ENCODE results near the gene TNPO2. TPM values are rescaled to one million over a fixed set of nuclear protein-coding genes. Genes with fewer than 3 reads are reported as not detected.

The TNPO2 gene
- total RNA-seq, 1 experiment from 2014 or later = 105 TPM

DNA sequence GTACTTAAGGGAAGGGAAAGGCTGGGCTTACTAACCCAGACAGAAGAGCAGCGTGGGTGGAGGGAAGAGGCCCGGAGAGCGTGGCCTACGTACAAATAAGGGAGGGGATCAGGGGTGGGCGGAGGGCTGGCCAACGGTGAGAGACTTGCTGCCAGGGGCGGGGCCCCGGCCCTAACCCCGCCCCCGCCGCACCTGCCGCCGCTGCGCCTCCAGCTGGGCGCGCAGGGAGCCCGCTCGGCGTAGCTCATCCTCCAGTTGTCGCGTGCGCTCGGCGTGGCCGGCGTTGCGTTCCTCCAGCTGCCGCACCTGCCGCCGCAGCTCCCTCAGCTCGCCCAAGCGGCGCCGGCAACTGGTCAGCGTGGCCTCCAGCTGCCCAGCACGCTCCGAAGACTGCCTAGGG, 46.0 kb upstream of the TNPO2 start (continued):
- TF ChIP-seq, protein P1, sequence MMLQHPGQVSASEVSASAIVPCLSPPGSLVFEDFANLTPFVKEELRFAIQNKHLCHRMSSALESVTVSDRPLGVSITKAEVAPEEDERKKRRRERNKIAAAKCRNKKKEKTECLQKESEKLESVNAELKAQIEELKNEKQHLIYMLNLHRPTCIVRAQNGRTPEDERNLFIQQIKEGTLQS (CRISPR knock-in tag; conservative IDR thresholded peaks at IDR 0.05) = no peak
- TF ChIP-seq CDX4 (CRISPR knock-in tag; IDR thresholded peaks at IDR 0.05; ENCODE audit: borderline replicate concordance) (no peak), ZNF396 (CRISPR knock-in tag; IDR thresholded peaks at IDR 0.05; ENCODE audit: borderline replicate concordance) (no peak), CREM (CRISPR knock-in tag; IDR thresholded peaks at IDR 0.05) (no peak), ZNF416 (CRISPR knock-in tag; IDR thresholded peaks at IDR 0.05) (no peak), PRRX2 (CRISPR knock-in tag; IDR thresholded peaks at IDR 0.05) (no peak), NR3C1 (CRISPR knock-in tag; conservative IDR thresholded peaks at IDR 0.05; ENCODE audit: low read depth) (no peak), GRHL2 (CRISPR knock-in tag; IDR thresholded peaks at IDR 0.05; ENCODE audit: insufficient replicate concordance, severe bottlenecking) (no peak), NFATC4 (CRISPR knock-in tag; IDR thresholded peaks at IDR 0.05) (no peak), EMX1 (CRISPR knock-in tag; IDR thresholded peaks at IDR 0.05) (no peak), ZNF671 (CRISPR knock-in tag; IDR thresholded peaks at IDR 0.05) (no peak), RELA (CRISPR knock-in tag; IDR thresholded peaks at IDR 0.05; ENCODE audit: borderline replicate concordance) (0 out of 2 replicates have a peak, but pooled peaks have one; percentile 68), GABPB1 (CRISPR knock-in tag; IDR thresholded peaks at IDR 0.05) (no peak), ERG (CRISPR knock-in tag; IDR thresholded peaks at IDR 0.05) (no peak), ZNF219 (CRISPR knock-in tag; IDR thresholded peaks at IDR 0.05; ENCODE audit: borderline replicate concordance) (no peak), NFE2L1 (CRISPR knock-in tag; IDR thresholded peaks at IDR 0.05) (no peak), TEAD1 (CRISPR knock-in tag; IDR thresholded peaks at IDR 0.05) (peak; percentile 88), ARID4B (CRISPR knock-in tag; IDR thresholded peaks at IDR 0.05; ENCODE audit: borderline replicate concordance) (peak; percentile 49; the same call in 1 of the 2 replicates)
- TF ChIP-seq, protein P2, sequence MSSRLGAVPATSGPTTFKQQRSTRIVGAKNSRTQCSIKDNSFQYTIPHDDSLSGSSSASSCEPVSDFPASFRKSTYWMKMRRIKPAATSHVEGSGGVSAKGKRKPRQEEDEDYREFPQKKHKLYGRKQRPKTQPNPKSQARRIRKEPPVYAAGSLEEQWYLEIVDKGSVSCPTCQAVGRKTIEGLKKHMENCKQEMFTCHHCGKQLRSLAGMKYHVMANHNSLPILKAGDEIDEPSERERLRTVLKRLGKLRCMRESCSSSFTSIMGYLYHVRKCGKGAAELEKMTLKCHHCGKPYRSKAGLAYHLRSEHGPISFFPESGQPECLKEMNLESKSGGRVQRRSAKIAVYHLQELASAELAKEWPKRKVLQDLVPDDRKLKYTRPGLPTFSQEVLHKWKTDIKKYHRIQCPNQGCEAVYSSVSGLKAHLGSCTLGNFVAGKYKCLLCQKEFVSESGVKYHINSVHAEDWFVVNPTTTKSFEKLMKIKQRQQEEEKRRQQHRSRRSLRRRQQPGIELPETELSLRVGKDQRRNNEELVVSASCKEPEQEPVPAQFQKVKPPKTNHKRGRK (CRISPR knock-in tag; IDR thresholded peaks at IDR 0.05; ENCODE audit: borderline replicate concordance) = no peak
- TF ChIP-seq, protein P3, sequence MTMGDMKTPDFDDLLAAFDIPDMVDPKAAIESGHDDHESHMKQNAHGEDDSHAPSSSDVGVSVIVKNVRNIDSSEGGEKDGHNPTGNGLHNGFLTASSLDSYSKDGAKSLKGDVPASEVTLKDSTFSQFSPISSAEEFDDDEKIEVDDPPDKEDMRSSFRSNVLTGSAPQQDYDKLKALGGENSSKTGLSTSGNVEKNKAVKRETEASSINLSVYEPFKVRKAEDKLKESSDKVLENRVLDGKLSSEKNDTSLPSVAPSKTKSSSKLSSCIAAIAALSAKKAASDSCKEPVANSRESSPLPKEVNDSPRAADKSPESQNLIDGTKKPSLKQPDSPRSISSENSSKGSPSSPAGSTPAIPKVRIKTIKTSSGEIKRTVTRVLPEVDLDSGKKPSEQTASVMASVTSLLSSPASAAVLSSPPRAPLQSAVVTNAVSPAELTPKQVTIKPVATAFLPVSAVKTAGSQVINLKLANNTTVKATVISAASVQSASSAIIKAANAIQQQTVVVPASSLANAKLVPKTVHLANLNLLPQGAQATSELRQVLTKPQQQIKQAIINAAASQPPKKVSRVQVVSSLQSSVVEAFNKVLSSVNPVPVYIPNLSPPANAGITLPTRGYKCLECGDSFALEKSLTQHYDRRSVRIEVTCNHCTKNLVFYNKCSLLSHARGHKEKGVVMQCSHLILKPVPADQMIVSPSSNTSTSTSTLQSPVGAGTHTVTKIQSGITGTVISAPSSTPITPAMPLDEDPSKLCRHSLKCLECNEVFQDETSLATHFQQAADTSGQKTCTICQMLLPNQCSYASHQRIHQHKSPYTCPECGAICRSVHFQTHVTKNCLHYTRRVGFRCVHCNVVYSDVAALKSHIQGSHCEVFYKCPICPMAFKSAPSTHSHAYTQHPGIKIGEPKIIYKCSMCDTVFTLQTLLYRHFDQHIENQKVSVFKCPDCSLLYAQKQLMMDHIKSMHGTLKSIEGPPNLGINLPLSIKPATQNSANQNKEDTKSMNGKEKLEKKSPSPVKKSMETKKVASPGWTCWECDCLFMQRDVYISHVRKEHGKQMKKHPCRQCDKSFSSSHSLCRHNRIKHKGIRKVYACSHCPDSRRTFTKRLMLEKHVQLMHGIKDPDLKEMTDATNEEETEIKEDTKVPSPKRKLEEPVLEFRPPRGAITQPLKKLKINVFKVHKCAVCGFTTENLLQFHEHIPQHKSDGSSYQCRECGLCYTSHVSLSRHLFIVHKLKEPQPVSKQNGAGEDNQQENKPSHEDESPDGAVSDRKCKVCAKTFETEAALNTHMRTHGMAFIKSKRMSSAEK (CRISPR knock-in tag; IDR thresholded peaks at IDR 0.05; ENCODE audit: borderline replicate concordance) = no peak
- TF ChIP-seq, protein P4, sequence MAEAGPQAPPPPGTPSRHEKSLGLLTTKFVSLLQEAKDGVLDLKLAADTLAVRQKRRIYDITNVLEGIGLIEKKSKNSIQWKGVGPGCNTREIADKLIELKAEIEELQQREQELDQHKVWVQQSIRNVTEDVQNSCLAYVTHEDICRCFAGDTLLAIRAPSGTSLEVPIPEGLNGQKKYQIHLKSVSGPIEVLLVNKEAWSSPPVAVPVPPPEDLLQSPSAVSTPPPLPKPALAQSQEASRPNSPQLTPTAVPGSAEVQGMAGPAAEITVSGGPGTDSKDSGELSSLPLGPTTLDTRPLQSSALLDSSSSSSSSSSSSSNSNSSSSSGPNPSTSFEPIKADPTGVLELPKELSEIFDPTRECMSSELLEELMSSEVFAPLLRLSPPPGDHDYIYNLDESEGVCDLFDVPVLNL (CRISPR knock-in tag; IDR thresholded peaks at IDR 0.05; ENCODE audit: borderline replicate concordance, low read depth) = no peak
- TF ChIP-seq, protein P5, sequence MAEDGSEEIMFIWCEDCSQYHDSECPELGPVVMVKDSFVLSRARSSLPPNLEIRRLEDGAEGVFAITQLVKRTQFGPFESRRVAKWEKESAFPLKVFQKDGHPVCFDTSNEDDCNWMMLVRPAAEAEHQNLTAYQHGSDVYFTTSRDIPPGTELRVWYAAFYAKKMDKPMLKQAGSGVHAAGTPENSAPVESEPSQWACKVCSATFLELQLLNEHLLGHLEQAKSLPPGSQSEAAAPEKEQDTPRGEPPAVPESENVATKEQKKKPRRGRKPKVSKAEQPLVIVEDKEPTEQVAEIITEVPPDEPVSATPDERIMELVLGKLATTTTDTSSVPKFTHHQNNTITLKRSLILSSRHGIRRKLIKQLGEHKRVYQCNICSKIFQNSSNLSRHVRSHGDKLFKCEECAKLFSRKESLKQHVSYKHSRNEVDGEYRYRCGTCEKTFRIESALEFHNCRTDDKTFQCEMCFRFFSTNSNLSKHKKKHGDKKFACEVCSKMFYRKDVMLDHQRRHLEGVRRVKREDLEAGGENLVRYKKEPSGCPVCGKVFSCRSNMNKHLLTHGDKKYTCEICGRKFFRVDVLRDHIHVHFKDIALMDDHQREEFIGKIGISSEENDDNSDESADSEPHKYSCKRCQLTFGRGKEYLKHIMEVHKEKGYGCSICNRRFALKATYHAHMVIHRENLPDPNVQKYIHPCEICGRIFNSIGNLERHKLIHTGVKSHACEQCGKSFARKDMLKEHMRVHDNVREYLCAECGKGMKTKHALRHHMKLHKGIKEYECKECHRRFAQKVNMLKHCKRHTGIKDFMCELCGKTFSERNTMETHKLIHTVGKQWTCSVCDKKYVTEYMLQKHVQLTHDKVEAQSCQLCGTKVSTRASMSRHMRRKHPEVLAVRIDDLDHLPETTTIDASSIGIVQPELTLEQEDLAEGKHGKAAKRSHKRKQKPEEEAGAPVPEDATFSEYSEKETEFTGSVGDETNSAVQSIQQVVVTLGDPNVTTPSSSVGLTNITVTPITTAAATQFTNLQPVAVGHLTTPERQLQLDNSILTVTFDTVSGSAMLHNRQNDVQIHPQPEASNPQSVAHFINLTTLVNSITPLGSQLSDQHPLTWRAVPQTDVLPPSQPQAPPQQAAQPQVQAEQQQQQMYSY (CRISPR knock-in tag; IDR thresholded peaks at IDR 0.05) = peak; percentile 24; the same call in 1 of the 2 replicates

All from WTC11 (cell line).